MCF 10A (cell line): Measurements from ENCODE around the gene TMEM151A. TPM values are rescaled to one million over a fixed set of nuclear protein-coding genes. Genes with fewer than 3 reads are reported as not detected.

Source experiments
- BruUV-seq: library from RNA; stranded (reverse); fragments of 400-500 nt; replicated peaks from 2 replicates; lab custom pipeline; 2021; lab: Mats Ljungman, UMichigan
- CTCF ChIA-PET: fragments of 300-600 bp; sonication (Branson Sonifier 250); formaldehyde crosslinking; extraction: SDS; loops from one replicate; lab custom pipeline; 2021; ENCODE audit warnings: antibody characterized with exemption, inconsistent platforms; lab: Yijun Ruan, JAX
- POLR2A ChIA-PET: fragments of 300-600, 350-650 bp; sonication (Branson Sonifier 250); formaldehyde crosslinking; extraction: SDS; loops from one replicate; lab custom pipeline; 2020; ENCODE audit warnings: antibody characterized with exemption, inconsistent platforms; lab: Yijun Ruan, JAX
- DNase-seq: peaks from one replicate; pipeline ENCODE4 v3.0.0-alpha.2; 2018; ENCODE audit not compliant: unreplicated experiment
- H3K27ac Mint-ChIP-seq: one replicate; pipeline ENCODE4 v1.8.0; 2022; ENCODE audit warnings: mild to moderate bottlenecking, low read depth, mixed read lengths; ENCODE audit not compliant: unreplicated experiment
- H3K27me3 Mint-ChIP-seq: one replicate; pipeline ENCODE4 v1.8.0; 2022; ENCODE audit warnings: mixed read lengths; ENCODE audit not compliant: insufficient read depth, unreplicated experiment
- H3K36me3 Mint-ChIP-seq: one replicate; pipeline ENCODE4 v1.8.0; 2022; ENCODE audit warnings: mild to moderate bottlenecking, moderate library complexity, mixed read lengths; ENCODE audit not compliant: insufficient read depth, unreplicated experiment
- H3K4me1 Mint-ChIP-seq: one replicate; pipeline ENCODE4 v1.8.0; 2022; ENCODE audit warnings: mixed read lengths; ENCODE audit not compliant: insufficient read depth, unreplicated experiment
- H3K4me3 Mint-ChIP-seq: one replicate; pipeline ENCODE4 v1.8.0; 2022; ENCODE audit warnings: mild to moderate bottlenecking, moderate library complexity, mixed read lengths; ENCODE audit not compliant: unreplicated experiment
- H3K9me3 Mint-ChIP-seq: one replicate; pipeline ENCODE4 v1.8.0; 2022; ENCODE audit warnings: mixed read lengths; ENCODE audit not compliant: unreplicated experiment
- intact Hi-C: fragments of 100-400 bp; cut with micrococcal nuclease; formaldehyde crosslinking; loops from 2 replicates; pipeline ENCODE4 v1.14.1; 2022
- total RNA-seq: library from RNA; stranded (reverse); gene quantifications from 2 replicates; pipeline ENCODE4 v1.2.3, GENCODE V29; 2022
- TF ChIP-seq, protein P1 (sequence below): fragments of 200-600 bp; IDR thresholded peaks from one replicate; pipeline ENCODE4 v1.8.0; 2022; ENCODE audit warnings: antibody characterized with exemption, mild to moderate bottlenecking; ENCODE audit not compliant: unreplicated experiment

Gene TMEM151A
- total RNA-seq, 1 experiment from 2014 or later, result not detected

- no TSS peak for BruUV-seq
- H3K9me3 Mint-ChIP-seq, result no peaks in the 10 kb centered on the region
- no peak for DNase-seq
- ChIA-PET POLR2A (interaction anchor here (3.6 to 5.6 kb wide), 2 partner anchors 8 to 31 kb away, joined by 32 to 73 read pairs; partner anchors contain the start of gene RIN1), CTCF (interaction anchor here (0.9 to 2.8 kb wide), 5 partner anchors 11 to 47 kb away, joined by 3 to 18 read pairs (median 5); no protein-coding TSS in a partner anchor)
- H3K36me3 Mint-ChIP-seq, result peaks cover 41% of the 10 kb centered on the region
- intact Hi-C loops, result no loop called here
- H3K27me3 Mint-ChIP-seq, result no peaks in the 10 kb centered on the region
- H3K4me3 Mint-ChIP-seq, result peak overlapping the region; percentile 93
- H3K27ac Mint-ChIP-seq, result peak overlapping the region; percentile 75
- peaks cover 32% of the 10 kb centered on the region for H3K4me1 Mint-ChIP-seq
- TF ChIP-seq, protein P1, sequence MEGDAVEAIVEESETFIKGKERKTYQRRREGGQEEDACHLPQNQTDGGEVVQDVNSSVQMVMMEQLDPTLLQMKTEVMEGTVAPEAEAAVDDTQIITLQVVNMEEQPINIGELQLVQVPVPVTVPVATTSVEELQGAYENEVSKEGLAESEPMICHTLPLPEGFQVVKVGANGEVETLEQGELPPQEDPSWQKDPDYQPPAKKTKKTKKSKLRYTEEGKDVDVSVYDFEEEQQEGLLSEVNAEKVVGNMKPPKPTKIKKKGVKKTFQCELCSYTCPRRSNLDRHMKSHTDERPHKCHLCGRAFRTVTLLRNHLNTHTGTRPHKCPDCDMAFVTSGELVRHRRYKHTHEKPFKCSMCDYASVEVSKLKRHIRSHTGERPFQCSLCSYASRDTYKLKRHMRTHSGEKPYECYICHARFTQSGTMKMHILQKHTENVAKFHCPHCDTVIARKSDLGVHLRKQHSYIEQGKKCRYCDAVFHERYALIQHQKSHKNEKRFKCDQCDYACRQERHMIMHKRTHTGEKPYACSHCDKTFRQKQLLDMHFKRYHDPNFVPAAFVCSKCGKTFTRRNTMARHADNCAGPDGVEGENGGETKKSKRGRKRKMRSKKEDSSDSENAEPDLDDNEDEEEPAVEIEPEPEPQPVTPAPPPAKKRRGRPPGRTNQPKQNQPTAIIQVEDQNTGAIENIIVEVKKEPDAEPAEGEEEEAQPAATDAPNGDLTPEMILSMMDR, result no peak
Observed at GRCh38 chr11:66343176-66343575, 51.5 kb downstream of the TMEM151A start.

DNA sequence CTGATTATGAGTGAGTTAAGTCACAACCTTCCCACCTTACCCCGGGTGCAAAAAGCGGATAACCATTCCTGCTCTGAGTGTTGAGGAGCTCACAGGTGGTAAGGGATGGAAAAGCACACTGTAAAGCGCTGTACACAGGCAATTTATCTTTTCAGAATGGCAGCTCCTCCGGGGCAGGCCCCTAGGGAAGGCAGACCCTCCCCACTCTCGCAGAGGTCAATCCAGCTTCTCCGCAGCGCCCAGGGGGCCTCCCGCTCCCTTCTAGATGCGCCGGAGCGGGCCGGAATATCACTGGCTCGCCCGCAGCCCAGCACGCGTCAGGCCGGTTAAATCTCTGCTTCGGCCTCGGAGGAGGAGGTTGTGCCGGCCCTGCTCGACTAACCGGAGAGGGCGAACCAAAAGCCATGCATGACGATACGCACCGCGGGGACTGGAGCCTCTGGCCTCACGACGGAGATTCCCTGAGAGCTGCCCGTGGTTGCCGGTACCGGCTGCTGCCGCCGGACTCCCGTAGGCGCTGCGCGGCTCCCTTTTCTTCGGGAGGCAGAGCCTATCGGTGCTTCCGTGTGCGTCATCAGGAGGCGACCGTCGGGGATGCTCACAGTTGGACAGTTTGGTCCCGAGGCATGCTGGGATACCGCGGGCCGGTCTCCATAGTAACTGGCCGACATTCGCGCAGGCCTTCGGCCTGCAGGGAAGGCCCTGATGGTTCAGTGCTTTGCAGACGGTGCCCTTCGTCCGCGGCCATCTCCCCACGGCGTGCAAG lies 53.0 kb downstream of the TMEM151A start, which contains the start of gene BRMS1:
TSS of gene BRMS1 (minus strand) at position 555 of the 766 bp plus-strand sequence. CDS start 2,870 bp downstream, outside the sequence.
- TF ChIP-seq, protein P1, result no peak
- intact Hi-C loops, result no loop called here
- Mint-ChIP-seq H3K27ac (peak within 1 kb of the TSS; percentile 93), H3K9me3 (no peaks in the 10 kb centered on the region), H3K27me3 (no peaks in the 10 kb centered on the region), H3K4me1 (peaks cover 23% of the 10 kb centered on the region), H3K36me3 (peaks cover 41% of the 10 kb centered on the region), H3K4me3 (peak within 1 kb of the TSS; percentile 93)
- DNase-seq, result peak; percentile 97
- POLR2A ChIA-PET, result interaction anchor here (0.7 to 5.6 kb wide), 26 partner anchors 9 to 1220 kb away, joined by 3 to 73 read pairs (median 5); partner anchors contain the start of genes BANF1, DPP3, EIF1AD and RAB1B
- CTCF ChIA-PET, result interaction anchor here (0.7 to 3.6 kb wide), 13 partner anchors 9 to 145 kb away, joined by 3 to 19 read pairs (median 4); partner anchors contain the start of gene RIN1
- BruUV-seq, result TSS peak; percentile 73

DNA sequence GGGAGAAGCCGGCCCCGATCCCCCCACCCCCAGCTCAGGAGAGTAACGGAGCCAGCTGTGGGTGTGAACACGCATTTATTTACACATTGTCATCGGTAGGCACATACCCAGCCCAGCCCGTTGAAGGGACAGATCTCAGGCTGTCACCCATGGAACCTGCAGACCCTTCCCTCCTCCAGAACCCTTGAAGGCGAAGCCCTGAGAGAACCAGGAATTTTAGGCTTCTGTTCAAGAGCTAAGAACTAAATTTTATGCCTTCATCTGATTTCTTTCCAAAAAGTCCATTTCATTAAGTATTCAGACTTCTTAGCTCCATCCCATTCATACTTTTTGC lies 53.6 kb downstream of the TMEM151A start:
- peak overlapping the region; percentile 93 for H3K27ac Mint-ChIP-seq
- H3K4me3 Mint-ChIP-seq, result peak overlapping the region; percentile 93
- H3K36me3 Mint-ChIP-seq, result peaks cover 38% of the 10 kb centered on the region
- TF ChIP-seq, protein P1, result no peak
- CTCF ChIA-PET, result interaction anchor here (0.7 to 3.6 kb wide), 9 partner anchors 10 to 63 kb away, joined by 3 to 19 read pairs (median 7); partner anchors contain the start of gene RIN1
- intact Hi-C loops, result no loop called here
- H3K4me1 Mint-ChIP-seq, result peaks cover 23% of the 10 kb centered on the region
- no peak for DNase-seq
- no peaks in the 10 kb centered on the region for H3K9me3 Mint-ChIP-seq
- no TSS peak for BruUV-seq
- POLR2A ChIA-PET, result interaction anchor here (0.6 to 5.6 kb wide), 25 partner anchors 9 to 1566 kb away, joined by 3 to 73 read pairs (median 5); partner anchors contain the start of genes BANF1, DPP3, EIF1AD and FAM89B
- H3K27me3 Mint-ChIP-seq, result no peaks in the 10 kb centered on the region

Other genes with a start within 250 kb of the TMEM151A start
- gene GAL3ST3, start 242.7 kb upstream of the TMEM151A start, total RNA-seq, result not detected in 2 replicates
- 241 and 317 TPM in 2 replicates for gene SF3B2, start 239.5 kb upstream of the TMEM151A start, total RNA-seq
- 32.2 and 33.5 TPM in 2 replicates for gene PACS1, start 221.6 kb upstream of the TMEM151A start, total RNA-seq
- 51.4 and 73.5 TPM in 2 replicates for gene KLC2, start 34.2 kb upstream of the TMEM151A start, total RNA-seq
- gene RAB1B, start 23.3 kb upstream of the TMEM151A start, total RNA-seq, result 73.4 and 87.0 TPM in 2 replicates
- gene CNIH2, start 13.7 kb upstream of the TMEM151A start, total RNA-seq, result 1.4 and 1.6 TPM in 2 replicates
- 143 and 144 TPM in 2 replicates for gene YIF1A, start 2.8 kb upstream of the TMEM151A start, total RNA-seq
- not detected in 2 replicates for gene CD248, start 25.1 kb downstream of the TMEM151A start, total RNA-seq
- gene RIN1, start 44.5 kb downstream of the TMEM151A start, total RNA-seq, result 38.7 and 50.2 TPM in 2 replicates
- gene BRMS1, start 53.2 kb downstream of the TMEM151A start, total RNA-seq, result 53.2 and 55.4 TPM in 2 replicates
- gene B4GAT1, start 55.7 kb downstream of the TMEM151A start, total RNA-seq, result 6.7 and 8.6 TPM in 2 replicates
- 3.6 and 7.0 TPM in 2 replicates for gene SLC29A2, start 79.9 kb downstream of the TMEM151A start, total RNA-seq
- gene NPAS4, start 129.1 kb downstream of the TMEM151A start, total RNA-seq, result not detected in 2 replicates
- 65.5 and 69.1 TPM in 2 replicates for gene MRPL11, start 147.0 kb downstream of the TMEM151A start, total RNA-seq
- gene PELI3, start 175.0 kb downstream of the TMEM151A start, total RNA-seq, result 5.0 and 6.1 TPM in 2 replicates
- 34.4 and 40.9 TPM in 2 replicates for gene DPP3, start 188.5 kb downstream of the TMEM151A start, total RNA-seq
- 31.7 and 33.9 TPM in 2 replicates for gene BBS1, start 218.7 kb downstream of the TMEM151A start, total RNA-seq